GM12891 (cell line): ENCODE results near the gene SORCS2.

Source experiments
- DNase-seq: peaks from one replicate; pipeline ENCODE4 v3.0.0; 2011; ENCODE audit warnings: low spot score; ENCODE audit not compliant: insufficient read length
- FAIRE-seq: peaks from 2 replicates; lab custom pipeline; 2011; peaks lifted over from hg19 to GRCh38; lab: Jason Lieb, UNC
- PAX5 ChIP-seq: IDR thresholded peaks from 2 replicates; pipeline ENCODE4 v1.6.1; 2011; ENCODE audit warnings: low read length, moderate library complexity, mild to moderate bottlenecking; ENCODE audit not compliant: insufficient read depth, severe bottlenecking
- POLR2A ChIP-seq: IDR thresholded peaks from 2 replicates; pipeline ENCODE4 v1.6.1; 2011; ENCODE audit warnings: low read depth, low read length, control low read depth
- POLR2AphosphoS5 ChIP-seq: IDR thresholded peaks from 2 replicates; pipeline ENCODE4 v1.6.1; 2011; ENCODE audit warnings: low read depth, low read length, control low read depth
- POU2F2 ChIP-seq: IDR thresholded peaks from 2 replicates; pipeline ENCODE4 v1.6.1; 2011; ENCODE audit warnings: low read depth, mild to moderate bottlenecking, control low read depth, low read length, moderate library complexity
- SPI1 ChIP-seq: IDR thresholded peaks from 2 replicates; pipeline ENCODE4 v1.6.1; 2011; ENCODE audit warnings: low read depth, low read length, control low read depth
- TAF1 ChIP-seq: IDR thresholded peaks from 2 replicates; pipeline ENCODE4 v1.6.1; 2011; ENCODE audit warnings: low read depth, low read length, control low read depth

SORCS2 gene

GRCh38 chr4:7372673-7373072 lies 180.3 kb downstream of the SORCS2 start:
- DNase-seq (no peak), FAIRE-seq (no peak)
- TF ChIP-seq SPI1 = no peak
- no peak for TF ChIP-seq TAF1
- no peak for TF ChIP-seq POU2F2
- TF ChIP-seq PAX5 = no peak
- TF ChIP-seq POLR2AphosphoS5 = no peak
- TF ChIP-seq POLR2A = no peak

GRCh38 chr4:7374571-7374970 lies 182.2 kb downstream of the SORCS2 start:
- no peak for TF ChIP-seq POLR2A
- TF ChIP-seq SPI1 = no peak
- no peak for TF ChIP-seq POLR2AphosphoS5
- DNase-seq (no peak), FAIRE-seq (no peak)

GRCh38 chr4:7375427-7375826 lies 183.1 kb downstream of the SORCS2 start:
- no peak for DNase-seq
- TF ChIP-seq POLR2AphosphoS5 (no peak), POU2F2 (no peak), POLR2A (no peak), PAX5 (no peak), TAF1 (no peak), SPI1 (no peak)
- no peak for FAIRE-seq

GRCh38 chr4:7377223-7377865 lies 185.0 kb downstream of the SORCS2 start:
- FAIRE-seq = no peak
- no peak for TF ChIP-seq POLR2A
- TF ChIP-seq POLR2AphosphoS5 = no peak
- TF ChIP-seq TAF1 = no peak
- no peak for TF ChIP-seq PAX5
- TF ChIP-seq POU2F2 = no peak
- no peak for TF ChIP-seq SPI1

GRCh38 chr4:7379186-7379585 lies 186.8 kb downstream of the SORCS2 start:
- DNase-seq = no peak
- TF ChIP-seq POLR2A (no peak), SPI1 (no peak), POLR2AphosphoS5 (no peak), PAX5 (no peak), POU2F2 (no peak), TAF1 (no peak)
- FAIRE-seq = no peak

More at GRCh38 chr4:7377223-7377865, 185.0 kb downstream of the SORCS2 start:
- no peak for DNase-seq

- DNase-seq (no peak), FAIRE-seq (no peak)
- no peak for TF ChIP-seq POLR2AphosphoS5
- TF ChIP-seq SPI1 = no peak
- no peak for TF ChIP-seq POLR2A
- TF ChIP-seq PAX5 = no peak
- TF ChIP-seq POU2F2 = no peak
- TF ChIP-seq TAF1 = no peak
Measured at GRCh38 chr4:7379719-7380118, 187.4 kb downstream of the SORCS2 start.

GRCh38 chr4:7381221-7381889 lies 189.0 kb downstream of the SORCS2 start:
- DNase-seq = no peak
- TF ChIP-seq PAX5 = no peak
- no peak for TF ChIP-seq POU2F2
- no peak for TF ChIP-seq SPI1
- no peak for TF ChIP-seq POLR2A
- TF ChIP-seq TAF1 = no peak
- no peak for TF ChIP-seq POLR2AphosphoS5
- no peak for FAIRE-seq

- FAIRE-seq = no peak
- TF ChIP-seq POLR2AphosphoS5 (no peak), POLR2A (no peak), PAX5 (no peak), POU2F2 (no peak), SPI1 (no peak), TAF1 (no peak)
- no peak for DNase-seq
Measured at GRCh38 chr4:7381890-7382633, 189.7 kb downstream of the SORCS2 start.

- DNase-seq (no peak), FAIRE-seq (no peak)
- TF ChIP-seq POLR2AphosphoS5 = no peak
- TF ChIP-seq PAX5 = no peak
- no peak for TF ChIP-seq POU2F2
- TF ChIP-seq POLR2A = no peak
- no peak for TF ChIP-seq SPI1
- TF ChIP-seq TAF1 = no peak
Measured at GRCh38 chr4:7382634-7383014, 190.3 kb downstream of the SORCS2 start.
